H9 (cell line): ENCODE measurements around the gene GRIA1. TPM values are rescaled to one million over a fixed set of nuclear protein-coding genes. Genes with fewer than 3 reads are reported as not detected.

ENCODE experiments used
- DNase-seq: peaks from one replicate; pipeline ENCODE4 v3.0.0-alpha.2; 2017
- H2AFZ ChIP-seq: one replicate; pipeline ENCODE4 v1.6.1; 2013; ENCODE audit warnings: mild to moderate bottlenecking, low read length, control low read depth, moderate library complexity
- H2AK5ac ChIP-seq: 2 replicates; pipeline ENCODE4 v1.6.1; 2013; ENCODE audit warnings: low read length, control low read depth, mixed read lengths; ENCODE audit not compliant: insufficient read length
- H2BK120ac ChIP-seq: one replicate; pipeline ENCODE4 v1.6.1; 2013; ENCODE audit warnings: low read depth, mild to moderate bottlenecking, low read length, control low read depth, inconsistent platforms; ENCODE audit not compliant: poor library complexity, severe bottlenecking
- H2BK12ac ChIP-seq: 2 replicates; pipeline ENCODE4 v1.6.1; 2013; ENCODE audit warnings: low read length, control low read depth, mixed read lengths, low read depth; ENCODE audit not compliant: insufficient read length
- H2BK15ac ChIP-seq: 2 replicates; pipeline ENCODE4 v1.6.1; 2013; ENCODE audit warnings: low read depth, low read length, control low read depth
- H2BK20ac ChIP-seq: one replicate; pipeline ENCODE4 v1.6.1; 2013; ENCODE audit warnings: low read depth, mild to moderate bottlenecking, low read length, control low read depth, inconsistent platforms; ENCODE audit not compliant: poor library complexity, severe bottlenecking
- H2BK5ac ChIP-seq: 2 replicates; pipeline ENCODE4 v1.6.1; 2013; ENCODE audit warnings: low read length, control low read depth, mixed read lengths; ENCODE audit not compliant: insufficient read length
- H3K14ac ChIP-seq: 2 replicates; pipeline ENCODE4 v1.6.1; 2013; ENCODE audit warnings: low read length, control low read depth; ENCODE audit not compliant: insufficient read depth
- H3K18ac ChIP-seq: 2 replicates; pipeline ENCODE4 v1.6.1; 2013; ENCODE audit warnings: low read depth, mild to moderate bottlenecking, mixed read lengths, low read length, control low read depth; ENCODE audit not compliant: insufficient read length
- H3K23ac ChIP-seq: 2 replicates; pipeline ENCODE4 v1.6.1; 2013; ENCODE audit warnings: low read length, control low read depth, mixed read lengths, low read depth; ENCODE audit not compliant: insufficient read length
- H3K23me2 ChIP-seq: 2 replicates; pipeline ENCODE4 v1.6.1; 2013; ENCODE audit warnings: low read depth, mild to moderate bottlenecking, mixed read lengths, low read length, control low read depth; ENCODE audit not compliant: insufficient read length, poor library complexity, severe bottlenecking
- H3K27ac ChIP-seq: 2 replicates; pipeline ENCODE4 v1.5.1; 2013; ENCODE audit warnings: low read length, control low read depth, mixed read lengths, low read depth; ENCODE audit not compliant: insufficient read length
- H3K27me3 ChIP-seq: 2 replicates; pipeline ENCODE4 v1.6.1; 2013; ENCODE audit warnings: low read length, control low read depth, inconsistent platforms; ENCODE audit not compliant: insufficient read depth
- H3K4ac ChIP-seq: 2 replicates; pipeline ENCODE4 v1.6.1; 2013; ENCODE audit warnings: low read depth, mild to moderate bottlenecking, control low read depth, inconsistent platforms, low read length, moderate library complexity
- H3K4me1 ChIP-seq: 2 replicates; pipeline ENCODE4 v1.6.1; 2013; ENCODE audit warnings: low read length, control low read depth, inconsistent platforms; ENCODE audit not compliant: insufficient read depth
- H3K4me2 ChIP-seq: 2 replicates; pipeline ENCODE4 v1.6.1; 2013; ENCODE audit warnings: low read length, control low read depth, mixed read lengths; ENCODE audit not compliant: insufficient read length, insufficient read depth
- H3K56ac ChIP-seq: 2 replicates; pipeline ENCODE4 v1.6.1; 2013; ENCODE audit warnings: low read depth, mild to moderate bottlenecking, mixed read lengths, low read length, control low read depth; ENCODE audit not compliant: insufficient read length
- H3K79me1 ChIP-seq: 2 replicates; pipeline ENCODE4 v1.6.1; 2013; ENCODE audit warnings: low read depth, mild to moderate bottlenecking, moderate library complexity, low read length, control low read depth, inconsistent platforms; ENCODE audit not compliant: insufficient read depth, poor library complexity, severe bottlenecking
- H3K79me2 ChIP-seq: 2 replicates; pipeline ENCODE4 v1.6.1; 2013; ENCODE audit warnings: low read length, control low read depth, inconsistent platforms; ENCODE audit not compliant: insufficient read depth
- H3K9ac ChIP-seq: 2 replicates; pipeline ENCODE4 v1.6.1; 2013; ENCODE audit warnings: low read length, control low read depth, mixed read lengths; ENCODE audit not compliant: insufficient read length; ENCODE audit errors: extremely low read depth
- H3K9me3 ChIP-seq: one replicate; pipeline ENCODE4 v1.6.1; 2013; ENCODE audit warnings: low read depth, low read length, inconsistent platforms; ENCODE audit not compliant: control insufficient read depth
- H3T11ph ChIP-seq: one replicate; pipeline ENCODE4 v1.6.1; 2013; ENCODE audit warnings: mild to moderate bottlenecking, low read length, control low read depth, inconsistent platforms
- H4K20me1 ChIP-seq: one replicate; pipeline ENCODE4 v1.6.1; 2013; ENCODE audit not compliant: control insufficient read depth, insufficient read length, insufficient read depth
- H4K5ac ChIP-seq: 2 replicates; pipeline ENCODE4 v1.6.1; 2013; ENCODE audit warnings: low read depth, mild to moderate bottlenecking, mixed read lengths, low read length, control low read depth; ENCODE audit not compliant: insufficient read length
- H4K8ac ChIP-seq: replicated peaks from 2 replicates; pipeline ENCODE4 v1.6.1; 2013; ENCODE audit warnings: low read length, control low read depth, mixed read lengths, low read depth; ENCODE audit not compliant: insufficient read length
- H4K91ac ChIP-seq: 2 replicates; pipeline ENCODE4 v1.6.1; 2013; ENCODE audit warnings: low read depth, mild to moderate bottlenecking, moderate library complexity, mixed read lengths, low read length, control low read depth; ENCODE audit not compliant: insufficient read length
- H3K27ac Mint-ChIP-seq, 3 experiments: 2 replicates in 2 of 3; 3 replicates in 1 of 3; pipeline ENCODE4 v1.8.0; 2020 to 2021; ENCODE audit warnings: mixed read lengths in 3 of 3, mild to moderate bottlenecking in 1 of 3, moderate library complexity in 1 of 3
- H3K27me3 Mint-ChIP-seq: 2 replicates; pipeline ENCODE4 v1.8.0; 2021; ENCODE audit warnings: low read depth, mild to moderate bottlenecking, moderate library complexity, mixed read lengths
- H3K36me3 Mint-ChIP-seq, 3 experiments: 2 replicates in 2 of 3; 3 replicates in 1 of 3; pipeline ENCODE4 v1.8.0; 2020 to 2021; ENCODE audit warnings: low read depth in 3 of 3, mixed read lengths in 3 of 3; ENCODE audit not compliant: insufficient read depth in 1 of 3
- H3K4me1 Mint-ChIP-seq, 2 experiments: 2 replicates each; pipeline ENCODE4 v1.8.0; 2020; ENCODE audit warnings: mixed read lengths in 2 of 2
- H3K4me3 Mint-ChIP-seq, 2 experiments: 2 replicates in 1 of 2; 3 replicates in 1 of 2; pipeline ENCODE4 v1.8.0; 2020 to 2021; ENCODE audit warnings: mild to moderate bottlenecking in 2 of 2, mixed read lengths in 2 of 2, moderate library complexity in 1 of 2
- H3K9me3 Mint-ChIP-seq, 2 experiments: 2 replicates in 1 of 2; 3 replicates in 1 of 2; pipeline ENCODE4 v1.8.0; 2020; ENCODE audit warnings: mild to moderate bottlenecking in 2 of 2, mixed read lengths in 2 of 2, moderate library complexity in 1 of 2
- CTCF ChIP-seq: fragments of 200-600 bp; sonication (generic); conservative IDR thresholded peaks from 3 replicates; pipeline ENCODE4 v1.8.0; 2021; ENCODE audit warnings: antibody characterized with exemption, mild to moderate bottlenecking
- WGBS: extraction: QIAGEN DNeasy Blood & Tissue Kit; methylation state at CpG from one replicate; pipeline ENCODE4 v1.1.7; 2013; ENCODE audit warnings: missing lambda C conversion rate, low lambda C conversion rate, mixed read lengths; ENCODE audit not compliant: insufficient read length; ENCODE audit errors: extremely low coverage; 5-methylcytosine and 5-hydroxymethylcytosine counted together
- total RNA-seq: library from RNA; stranded (reverse); gene quantifications from 2 replicates; pipeline ENCODE4 v1.2.1, GENCODE V29; 2021

The GRIA1 gene
- total RNA-seq, 1 experiment from 2014 or later: 0.52 TPM

GRCh38 chr5:153530357-153531143 lies 40.1 kb downstream of the GRIA1 start:
- Histone ChIP-seq H4K91ac (no peak overlapping the region), H3T11ph (no peak overlapping the region), H3K23me2 (no peaks in the 10 kb centered on the region), H2BK15ac (no peak overlapping the region), H3K14ac (no peak overlapping the region), H3K56ac (no peak overlapping the region), H3K79me2 (no peaks in the 10 kb centered on the region), H4K8ac (no peak overlapping the region), H3K27me3 (no peaks in the 10 kb centered on the region), H3K79me1 (no peaks in the 10 kb centered on the region), H2BK5ac (no peak overlapping the region), H3K9ac (no peak overlapping the region), H4K5ac (no peak overlapping the region), H2BK20ac (no peak overlapping the region), H2AFZ (no peak overlapping the region), H2BK120ac (no peak overlapping the region), H3K23ac (no peak overlapping the region), H3K4me2 (no peak overlapping the region), H2AK5ac (no peak overlapping the region), H3K4ac (no peak overlapping the region), H3K4me1 (no peaks in the 10 kb centered on the region), H4K20me1 (no peaks in the 10 kb centered on the region), H2BK12ac (no peak overlapping the region), H3K9me3 (no peaks in the 10 kb centered on the region), H3K18ac (no peak overlapping the region), H3K27ac (no peak overlapping the region)
- no CpG with 5 or more reads among the region's 4 CpGs for WGBS
- DNase-seq: no peak
- Mint-ChIP-seq H3K4me3 (no peak overlapping the region), H3K27me3 (no peaks in the 10 kb centered on the region), H3K27ac (no peak overlapping the region), H3K9me3 (no peaks in the 10 kb centered on the region), H3K36me3 (no peaks in the 10 kb centered on the region), H3K4me1 (0 out of 4 replicates have a peak, but pooled peaks cover 0 to 3% of the 10 kb centered on the region in 2 experiments)
- no peak for TF ChIP-seq CTCF
